ENCODE measurements around the gene LSMEM2.
A peak's percentile ranks its signal among the peaks of the same experiment; 100 is the strongest.

Gene LSMEM2

DNA sequence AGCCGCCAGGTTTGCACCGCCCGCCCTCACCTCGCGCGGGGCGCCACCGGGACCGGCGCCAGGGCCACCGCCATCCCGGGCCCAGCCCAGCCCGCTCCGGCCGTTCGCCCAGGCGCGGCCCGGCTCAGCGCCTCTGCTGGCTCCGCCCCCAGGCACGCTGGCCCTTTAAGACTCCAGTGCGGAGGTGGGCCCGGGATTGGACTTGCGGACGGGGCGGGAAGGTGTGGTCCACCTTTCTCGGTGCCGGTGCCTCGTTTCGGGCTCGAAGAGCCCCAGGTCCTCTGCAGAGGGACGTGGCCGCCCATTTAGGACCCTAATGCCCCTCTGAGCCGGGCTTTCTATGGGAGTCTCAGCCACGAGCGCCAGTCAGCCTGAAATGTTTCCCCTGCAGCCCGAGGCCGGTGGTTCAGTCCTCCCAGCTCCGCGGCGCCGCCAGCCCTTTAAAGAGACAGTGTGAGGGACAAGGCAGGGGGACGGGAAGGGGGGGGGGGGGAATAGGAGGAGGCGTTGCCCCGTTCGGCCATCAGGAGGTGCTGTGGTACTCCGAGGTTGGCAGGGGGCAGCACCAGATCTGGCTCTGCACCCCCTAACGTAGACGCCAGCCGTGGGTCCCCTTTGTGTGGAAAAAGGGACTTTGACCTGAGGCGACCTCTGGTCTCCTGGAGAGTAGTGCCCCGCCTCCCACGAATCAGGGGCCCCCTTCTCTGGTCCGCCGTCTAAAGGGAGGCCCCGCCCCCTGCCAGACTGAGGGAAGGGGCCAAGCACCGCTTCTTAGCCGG is 42.6 kb downstream of the LSMEM2 start:
- peak overlapping the region; percentile 84 for H3K4me3 ChIP-seq (ENCODE audit: low read length)
- peaks cover 34% of the 10 kb centered on the region for H3K36me3 ChIP-seq (ENCODE audit: control insufficient read depth, insufficient read depth, low read length, severe bottlenecking)
- H3K9ac ChIP-seq (ENCODE audit: low read length): peak overlapping the region; percentile 88
- peak; percentile 96 for DNase-seq (ENCODE audit: low read depth)
- H3K9me3 ChIP-seq (ENCODE audit: control insufficient read depth, low read length): no peaks in the 10 kb centered on the region
- H3K27me3 ChIP-seq (replicated peaks; ENCODE audit: control insufficient read depth, insufficient read depth, low read length): no peaks in the 10 kb centered on the region
- H3K4me1 ChIP-seq (ENCODE audit: control insufficient read depth, insufficient read depth, low read length): peaks cover 16% of the 10 kb centered on the region

DNA sequence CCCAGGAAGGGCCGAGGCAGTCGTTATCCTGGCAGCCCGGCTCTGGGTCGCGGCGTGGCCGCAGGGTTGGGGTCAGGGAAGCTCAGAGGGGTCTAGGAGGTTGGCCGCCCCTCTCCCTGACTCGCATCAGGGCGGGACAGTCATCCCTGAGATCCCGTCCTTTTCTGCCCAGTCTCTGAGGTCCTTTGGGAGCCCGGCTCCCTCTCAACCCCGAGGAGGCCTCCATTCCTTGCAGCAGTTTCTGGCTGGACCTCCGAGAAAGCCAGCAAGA is 43.2 kb downstream of the LSMEM2 start:
- Histone ChIP-seq H3K9me3 (ENCODE audit: control insufficient read depth, low read length) (no peaks in the 10 kb centered on the region), H3K4me3 (ENCODE audit: low read length) (peak overlapping the region; percentile 84), H3K4me1 (ENCODE audit: control insufficient read depth, insufficient read depth, low read length) (peaks cover 19% of the 10 kb centered on the region), H3K27me3 (replicated peaks; ENCODE audit: control insufficient read depth, insufficient read depth, low read length) (no peaks in the 10 kb centered on the region), H3K9ac (ENCODE audit: low read length) (peak overlapping the region; percentile 71), H3K36me3 (ENCODE audit: control insufficient read depth, insufficient read depth, low read length, severe bottlenecking) (peaks cover 34% of the 10 kb centered on the region)
- no peak for DNase-seq (ENCODE audit: low read depth)

DNA sequence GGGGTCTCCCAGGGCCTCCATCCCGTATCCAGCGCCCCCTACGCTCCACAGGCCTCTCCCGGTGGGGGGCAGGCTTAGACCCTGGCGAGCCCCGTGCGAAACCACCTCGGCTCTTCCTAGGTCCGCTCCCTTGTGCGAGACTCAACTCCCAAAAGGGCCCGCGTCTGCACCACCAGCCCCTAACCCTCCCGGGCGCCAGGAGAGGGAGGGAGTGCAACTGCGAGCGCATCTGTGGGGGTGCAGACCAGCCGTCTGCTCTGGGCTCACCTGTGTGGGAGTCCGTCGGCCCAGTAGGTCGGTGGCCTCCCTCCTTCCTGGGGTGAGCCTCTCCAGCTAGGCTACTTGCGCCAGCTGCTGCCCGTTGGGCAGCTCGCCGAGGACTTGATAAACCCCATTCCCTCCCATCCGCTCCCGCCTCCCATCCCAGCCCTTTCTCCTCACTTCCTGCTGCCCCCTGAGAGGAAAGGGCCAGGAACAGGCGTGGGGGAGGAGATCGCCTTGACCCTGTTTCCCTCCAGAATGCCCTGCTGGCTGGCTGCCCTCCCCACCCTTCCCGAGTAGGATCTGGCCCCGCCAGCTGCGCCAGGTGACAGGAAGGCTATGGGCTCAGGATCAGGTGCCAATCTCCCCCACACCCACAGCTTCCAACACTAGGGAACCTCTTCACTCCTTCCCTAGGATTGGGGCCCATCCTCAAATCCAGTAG is 43.7 kb downstream of the LSMEM2 start, which contains the start of gene HYAL2:
TSS of gene HYAL2 (minus strand) at position 360 of the 706 bp plus-strand sequence. CDS start 2,256 bp downstream, outside the sequence.
- Histone ChIP-seq H3K36me3 (ENCODE audit: control insufficient read depth, insufficient read depth, low read length, severe bottlenecking) (peaks cover 30% of the 10 kb centered on the region), H3K27me3 (replicated peaks; ENCODE audit: control insufficient read depth, insufficient read depth, low read length) (no peaks in the 10 kb centered on the region), H3K4me1 (ENCODE audit: control insufficient read depth, insufficient read depth, low read length) (peaks cover 24% of the 10 kb centered on the region), H3K9ac (ENCODE audit: low read length) (peak within 1 kb of the TSS; percentile 88), H3K4me3 (ENCODE audit: low read length) (peak within 1 kb of the TSS; percentile 84), H3K9me3 (ENCODE audit: control insufficient read depth, low read length) (no peaks in the 10 kb centered on the region)
- DNase-seq (ENCODE audit: low read depth): no peak

DNA sequence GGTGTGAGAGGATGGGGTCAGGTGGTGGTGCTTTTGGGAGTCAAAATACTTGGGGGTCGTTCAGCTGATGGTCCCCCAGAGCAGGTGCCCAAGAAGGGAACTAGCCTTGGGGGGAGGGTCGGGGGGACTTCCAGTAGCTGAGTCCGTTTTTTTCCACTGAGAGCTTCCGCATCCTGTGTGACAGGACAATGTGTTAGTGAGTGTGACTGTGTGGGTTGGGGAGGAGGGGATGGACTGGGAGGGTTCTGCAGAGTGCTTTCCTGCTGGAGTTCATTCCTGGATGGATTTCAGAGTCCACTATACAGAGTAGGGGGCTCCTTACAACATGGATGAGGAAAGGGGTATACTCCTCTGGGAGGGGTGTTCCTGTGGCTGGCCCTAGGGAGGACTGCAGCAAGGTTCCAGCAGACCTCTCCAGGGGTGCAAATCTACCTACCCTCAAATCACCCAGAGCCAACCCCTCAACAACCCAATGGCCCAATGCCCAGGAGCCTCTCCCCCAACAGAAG is 44.3 kb downstream of the LSMEM2 start:
- DNase-seq (ENCODE audit: low read depth): no peak

DNA sequence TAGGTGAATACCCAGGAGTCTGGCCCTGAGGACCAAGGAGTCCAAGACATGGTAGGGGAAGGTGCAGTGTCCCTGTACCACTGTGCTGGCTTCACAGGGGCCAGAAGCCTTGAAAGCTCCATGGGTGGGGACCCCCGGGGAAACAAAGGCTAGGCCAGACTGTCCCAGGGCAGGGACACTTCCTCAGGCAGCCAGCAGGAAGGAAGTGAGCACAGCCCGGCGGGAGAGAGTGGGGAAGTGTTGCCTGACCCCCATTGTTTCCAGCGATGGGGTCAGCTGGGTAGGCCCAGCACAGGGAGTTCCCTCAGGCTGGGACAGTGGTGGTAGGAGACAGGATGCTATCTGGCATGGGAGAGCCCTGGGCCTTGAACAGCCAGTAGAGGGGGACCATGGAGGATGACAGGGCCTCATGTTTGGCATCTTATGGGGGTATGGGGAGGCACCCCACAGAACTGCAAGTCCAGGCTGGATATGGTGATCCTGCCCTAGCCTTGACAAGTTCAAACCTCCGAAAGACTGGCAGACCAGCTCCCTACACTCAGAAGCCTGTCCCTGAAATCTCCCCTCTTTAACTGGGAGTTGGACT is 44.8 kb downstream of the LSMEM2 start:
- Histone ChIP-seq H3K36me3 (ENCODE audit: control insufficient read depth, insufficient read depth, low read length, severe bottlenecking) (peaks cover 18% of the 10 kb centered on the region), H3K9me3 (ENCODE audit: control insufficient read depth, low read length) (no peaks in the 10 kb centered on the region), H3K9ac (ENCODE audit: low read length) (no peak overlapping the region), H3K4me1 (ENCODE audit: control insufficient read depth, insufficient read depth, low read length) (peaks cover 30% of the 10 kb centered on the region), H3K27me3 (replicated peaks; ENCODE audit: control insufficient read depth, insufficient read depth, low read length) (no peaks in the 10 kb centered on the region), H3K4me3 (ENCODE audit: low read length) (no peak overlapping the region)
- no peak for DNase-seq (ENCODE audit: low read depth)

More for the DNA sequence above, 44.3 kb downstream of the LSMEM2 start:
- Histone ChIP-seq H3K36me3 (ENCODE audit: control insufficient read depth, insufficient read depth, low read length, severe bottlenecking) (peaks cover 24% of the 10 kb centered on the region), H3K9me3 (ENCODE audit: control insufficient read depth, low read length) (no peaks in the 10 kb centered on the region), H3K27me3 (replicated peaks; ENCODE audit: control insufficient read depth, insufficient read depth, low read length) (no peaks in the 10 kb centered on the region), H3K9ac (ENCODE audit: low read length) (no peak overlapping the region), H3K4me3 (ENCODE audit: low read length) (no peak overlapping the region), H3K4me1 (ENCODE audit: control insufficient read depth, insufficient read depth, low read length) (peaks cover 25% of the 10 kb centered on the region)

DNA sequence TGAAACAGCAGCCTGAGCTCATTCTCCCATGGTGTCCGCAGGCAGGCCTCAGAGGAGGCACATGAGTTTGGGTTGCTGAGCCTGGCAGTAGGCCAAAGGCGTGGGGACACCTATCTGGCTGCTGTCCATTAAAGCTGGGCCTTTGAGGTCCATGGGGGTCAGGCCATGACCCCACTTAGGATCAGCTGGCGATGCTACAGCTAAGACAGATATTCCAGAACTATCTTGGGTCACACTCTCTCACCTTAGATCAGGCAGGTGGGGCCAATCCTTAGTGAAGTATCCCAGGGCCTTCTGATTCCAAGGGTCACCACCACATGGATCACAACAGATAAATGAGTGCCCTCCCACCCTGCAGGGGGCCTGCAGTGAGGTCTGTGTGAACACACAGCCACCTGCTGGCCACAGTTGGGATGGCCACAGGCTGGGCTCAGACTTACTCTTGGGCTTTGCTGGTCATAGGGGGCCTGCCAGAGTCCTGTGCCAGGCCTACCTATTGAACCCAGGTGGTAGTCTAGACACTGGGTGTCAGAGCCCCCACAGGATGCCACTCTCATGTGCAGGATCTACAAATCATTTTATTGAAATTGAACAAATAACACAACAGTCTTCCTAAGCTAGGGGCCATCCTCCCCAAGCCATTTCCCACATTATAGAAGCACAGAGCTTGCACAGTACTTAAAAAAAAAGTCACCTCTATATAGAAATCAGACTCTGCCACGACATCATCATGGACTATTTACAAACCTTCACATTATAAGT is 45.6 kb downstream of the LSMEM2 start:
- Histone ChIP-seq H3K36me3 (ENCODE audit: control insufficient read depth, insufficient read depth, low read length, severe bottlenecking) (peaks cover 14% of the 10 kb centered on the region), H3K9ac (ENCODE audit: low read length) (no peak overlapping the region), H3K4me1 (ENCODE audit: control insufficient read depth, insufficient read depth, low read length) (peaks cover 31% of the 10 kb centered on the region), H3K27me3 (replicated peaks; ENCODE audit: control insufficient read depth, insufficient read depth, low read length) (no peaks in the 10 kb centered on the region), H3K9me3 (ENCODE audit: control insufficient read depth, low read length) (no peaks in the 10 kb centered on the region), H3K4me3 (ENCODE audit: low read length) (no peak overlapping the region)
- peak; percentile 85 for DNase-seq (ENCODE audit: low read depth)

DNA sequence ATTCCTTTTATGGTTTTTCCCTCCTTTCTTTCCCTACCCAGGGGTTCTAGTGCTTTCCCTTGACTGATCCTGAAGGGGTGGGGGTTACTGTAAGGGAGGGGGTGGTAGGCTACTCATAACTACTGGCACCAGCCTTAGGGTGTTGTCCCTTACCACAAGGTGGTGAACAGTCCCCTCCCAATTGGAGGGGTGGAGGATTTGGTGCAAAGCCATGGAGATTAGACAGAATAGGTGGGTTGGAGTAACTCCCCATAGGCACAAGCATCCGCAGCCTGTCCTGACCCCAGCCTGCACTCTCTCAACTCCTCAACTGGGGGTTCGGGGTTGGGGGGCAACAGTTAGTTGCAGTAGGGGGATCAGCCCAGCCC is 46.2 kb downstream of the LSMEM2 start:
- Histone ChIP-seq H3K27me3 (replicated peaks; ENCODE audit: control insufficient read depth, insufficient read depth, low read length) (no peaks in the 10 kb centered on the region), H3K36me3 (ENCODE audit: control insufficient read depth, insufficient read depth, low read length, severe bottlenecking) (peaks cover 20% of the 10 kb centered on the region), H3K9ac (ENCODE audit: low read length) (no peak overlapping the region), H3K9me3 (ENCODE audit: control insufficient read depth, low read length) (no peaks in the 10 kb centered on the region), H3K4me3 (ENCODE audit: low read length) (no peak overlapping the region), H3K4me1 (ENCODE audit: control insufficient read depth, insufficient read depth, low read length) (peaks cover 27% of the 10 kb centered on the region)
- no peak for DNase-seq (ENCODE audit: low read depth)

DNA sequence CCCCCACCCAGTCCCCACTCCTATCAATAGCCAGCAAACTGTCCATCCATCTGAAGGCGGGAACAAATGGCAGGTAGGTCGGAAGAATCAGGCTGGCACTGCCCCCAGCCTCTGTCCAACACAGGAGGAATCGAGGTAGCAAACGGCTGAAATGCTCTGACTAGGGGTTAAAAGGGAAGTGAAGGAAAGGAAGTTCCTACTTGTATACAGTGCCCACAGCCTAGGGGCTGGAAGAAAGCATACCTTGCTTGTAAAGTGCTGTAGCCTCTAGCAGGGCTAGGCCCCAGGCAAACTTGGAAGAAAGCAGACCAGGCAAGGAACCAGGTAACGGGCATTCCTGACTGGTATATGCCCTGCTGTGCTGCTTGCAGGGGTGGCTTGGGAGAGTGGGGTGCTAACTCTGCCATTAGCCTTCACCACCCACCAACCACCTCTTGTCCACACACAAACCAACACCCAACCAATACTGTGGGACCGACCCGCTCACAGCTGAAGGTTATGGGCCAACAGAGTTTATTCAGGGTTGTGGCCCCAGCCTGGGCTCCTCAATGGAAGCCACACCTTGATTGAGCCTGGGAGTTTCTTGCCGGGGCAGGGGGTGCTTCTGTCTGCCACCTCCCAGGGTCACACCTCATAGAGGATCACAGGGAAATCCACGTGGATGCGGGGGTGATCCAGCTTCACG is 46.8 kb downstream of the LSMEM2 start:
- no peaks in the 10 kb centered on the region for H3K9me3 ChIP-seq (ENCODE audit: control insufficient read depth, low read length)
- H3K4me3 ChIP-seq (ENCODE audit: low read length): no peak overlapping the region
- no peaks in the 10 kb centered on the region for H3K27me3 ChIP-seq (replicated peaks; ENCODE audit: control insufficient read depth, insufficient read depth, low read length)
- peaks cover 22% of the 10 kb centered on the region for H3K4me1 ChIP-seq (ENCODE audit: control insufficient read depth, insufficient read depth, low read length)
- H3K36me3 ChIP-seq (ENCODE audit: control insufficient read depth, insufficient read depth, low read length, severe bottlenecking): peaks cover 25% of the 10 kb centered on the region
- no peak overlapping the region for H3K9ac ChIP-seq (ENCODE audit: low read length)
- no peak for DNase-seq (ENCODE audit: low read depth)

DNA sequence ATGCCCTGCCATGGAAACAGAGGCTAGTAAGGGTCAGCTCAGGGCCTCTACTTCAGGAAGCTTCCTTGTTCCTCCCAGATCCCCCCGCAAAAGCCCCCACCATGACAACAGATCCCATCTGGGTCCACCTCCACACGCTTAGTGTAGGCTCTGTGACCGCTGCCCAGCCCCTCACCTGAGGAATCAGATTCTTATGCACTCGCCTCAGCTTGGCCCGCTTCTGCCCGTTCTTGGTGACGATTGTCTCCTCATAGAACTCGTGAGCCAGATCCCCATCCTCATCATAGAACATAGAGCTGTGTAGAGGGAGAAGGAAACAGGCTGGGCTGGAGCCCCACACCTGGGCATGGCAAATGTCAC is 47.3 kb downstream of the LSMEM2 start:
- H3K4me3 ChIP-seq (ENCODE audit: low read length): no peak overlapping the region
- no peaks in the 10 kb centered on the region for H3K9me3 ChIP-seq (ENCODE audit: control insufficient read depth, low read length)
- no peak overlapping the region for H3K9ac ChIP-seq (ENCODE audit: low read length)
- DNase-seq (ENCODE audit: low read depth): no peak
- peaks cover 22% of the 10 kb centered on the region for H3K4me1 ChIP-seq (ENCODE audit: control insufficient read depth, insufficient read depth, low read length)
- H3K27me3 ChIP-seq (replicated peaks; ENCODE audit: control insufficient read depth, insufficient read depth, low read length): no peaks in the 10 kb centered on the region
- peaks cover 30% of the 10 kb centered on the region for H3K36me3 ChIP-seq (ENCODE audit: control insufficient read depth, insufficient read depth, low read length, severe bottlenecking)

DNA sequence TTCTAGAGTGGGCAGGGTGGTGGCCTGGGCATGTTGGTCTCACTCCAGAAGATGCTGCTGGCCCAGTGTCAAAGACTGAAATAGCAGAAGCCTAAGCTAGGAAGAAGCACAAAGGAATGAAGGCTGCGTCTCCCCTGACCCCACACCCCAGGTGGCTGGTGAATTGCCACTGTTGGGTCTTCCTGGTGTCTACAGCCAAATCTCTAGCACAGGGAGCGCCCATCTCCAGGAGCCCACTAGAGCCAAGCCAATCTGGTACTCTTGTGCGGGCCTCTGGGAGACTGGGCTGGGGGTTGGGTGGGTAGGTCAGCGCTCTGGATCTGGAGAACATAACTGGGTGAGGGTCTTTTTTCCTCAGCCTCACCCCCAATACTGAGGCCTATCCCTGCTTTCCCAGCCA is 48.2 kb downstream of the LSMEM2 start:
- peaks cover 18% of the 10 kb centered on the region for H3K4me1 ChIP-seq (ENCODE audit: control insufficient read depth, insufficient read depth, low read length)
- peak overlapping the region; percentile 96 for H3K9ac ChIP-seq (ENCODE audit: low read length)
- no peaks in the 10 kb centered on the region for H3K9me3 ChIP-seq (ENCODE audit: control insufficient read depth, low read length)
- no peak for DNase-seq (ENCODE audit: low read depth)
- H3K27me3 ChIP-seq (replicated peaks; ENCODE audit: control insufficient read depth, insufficient read depth, low read length): no peaks in the 10 kb centered on the region
- peaks cover 40% of the 10 kb centered on the region for H3K36me3 ChIP-seq (ENCODE audit: control insufficient read depth, insufficient read depth, low read length, severe bottlenecking)
- H3K4me3 ChIP-seq (ENCODE audit: low read length): peak overlapping the region; percentile 94
